Measurements from ENCODE around the gene PTPRG. TPM values are rescaled to one million over a fixed set of nuclear protein-coding genes. Genes with fewer than 3 reads are reported as not detected.
A peak's percentile ranks its signal among the peaks of the same experiment; 100 is the strongest.

PTPRG gene
- total and polyA plus RNA-seq, 2 of the 13 experiments (the other 11 are each of a cell fraction or from before 2014, with no cell fraction given): 8.0 to 25.3 TPM

- TF ChIP-seq MNT (IDR thresholded peaks at IDR 0.05): peak; percentile 72
- TF ChIP-seq ZIK1 (CRISPR knock-in tag; IDR thresholded peaks at IDR 0.05; ENCODE audit: borderline replicate concordance, low read depth): no peak
- TF ChIP-seq ZSCAN30 (CRISPR knock-in tag; IDR thresholded peaks at IDR 0.05): no peak
- peak; percentile 81 to 82 for TF ChIP-seq MAFK (conservative IDR thresholded peaks at IDR 0.05 in 1 of 2, IDR thresholded peaks at IDR 0.05 in 1 of 2; ENCODE audit: low read length in 2 of 2)
- TF ChIP-seq REL (CRISPR knock-in tag; conservative IDR thresholded peaks at IDR 0.05): no peak
- no peak for TF ChIP-seq ZNF432 (CRISPR knock-in tag; IDR thresholded peaks at IDR 0.05; ENCODE audit: borderline replicate concordance)
- TF ChIP-seq CREBL2 (CRISPR knock-in tag; IDR thresholded peaks at IDR 0.05; ENCODE audit: borderline replicate concordance): no peak
- TF ChIP-seq REXO4 (CRISPR knock-in tag; IDR thresholded peaks at IDR 0.05; ENCODE audit: borderline replicate concordance): no peak
- TF ChIP-seq BATF2 (CRISPR knock-in tag; IDR thresholded peaks at IDR 0.05): no peak
- TF ChIP-seq SNAPC4 (CRISPR knock-in tag; IDR thresholded peaks at IDR 0.05): no peak
- no peak for TF ChIP-seq DBP (CRISPR knock-in tag; IDR thresholded peaks at IDR 0.05; ENCODE audit: not compliant biosample characterization)
- no peak for TF ChIP-seq SKIL (CRISPR knock-in tag; IDR thresholded peaks at IDR 0.05; ENCODE audit: borderline replicate concordance)
- TF ChIP-seq ARID2 (CRISPR knock-in tag; IDR thresholded peaks at IDR 0.05; ENCODE audit: borderline replicate concordance): no peak
- TF ChIP-seq PHB2 (IDR thresholded peaks at IDR 0.05; ENCODE audit: partially characterized antibody): no peak
- TF ChIP-seq ZNF484 (CRISPR knock-in tag; IDR thresholded peaks at IDR 0.05; ENCODE audit: borderline replicate concordance, low read depth): no peak
- no peak for TF ChIP-seq IRF2 (CRISPR knock-in tag; IDR thresholded peaks at IDR 0.05)
These were observed 665.4 kb downstream of the PTPRG start (continued) for GRCh38 chr3:62226601-62227339.

All from HepG2 (cell line).